Measurements from ENCODE around the gene CAMK2D. TPM values are rescaled to one million over a fixed set of nuclear protein-coding genes. Genes with fewer than 3 reads are reported as not detected.

Gene CAMK2D
- total and polyA plus RNA-seq, 2 experiments from 2014 or later = 4.9 to 14.6 TPM

- TF ChIP-seq CTCF (conservative IDR thresholded peaks at IDR 0.05; ENCODE audit: low read depth in 2 of 2) (no peak), EZH2 (IDR thresholded peaks at IDR 0.05; ENCODE audit: low read depth, unreplicated experiment) (no peak), ETS1 (IDR thresholded peaks at IDR 0.05) (no peak), CREB1 (CRISPR knock-in tag; IDR thresholded peaks at IDR 0.05; ENCODE audit: low read depth) (no peak), ZNF114 (CRISPR knock-in tag; IDR thresholded peaks at IDR 0.05) (no peak), NANOG (IDR thresholded peaks at IDR 0.05; ENCODE audit: borderline replicate concordance) (no peak), STAT1 (IDR thresholded peaks at IDR 0.05; ENCODE audit: unreplicated experiment) (no peak), JUNB (IDR thresholded peaks at IDR 0.05; ENCODE audit: unreplicated experiment) (no peak), REST (IDR thresholded peaks at IDR 0.05; ENCODE audit: unreplicated experiment) (no peak)
Observed at GRCh38 chr4:113478032-113478431, 283.5 kb downstream of the CAMK2D start (continued).

GRCh38 chr4:113476800-113477199, 284.7 kb downstream of the CAMK2D start:
- peaks cover 13% of the 10 kb centered on the region; the same call in 2 of the 3 replicates for H3K4me1 Mint-ChIP-seq
- no peak overlapping the region for H3K4me2 ChIP-seq
- H3K27ac ChIP-seq (ENCODE audit: low read depth) = no peak overlapping the region
- no peaks in the 10 kb centered on the region for H3K79me2 ChIP-seq (replicated peaks; ENCODE audit: insufficient read depth)
- H3K9me2 ChIP-seq (ENCODE audit: insufficient read depth) = no peaks in the 10 kb centered on the region
- DNase-seq (ENCODE audit: low spot score) (no peak), ATAC-seq (no peak)
- peaks cover 14% of the 10 kb centered on the region; the same call in 2 of the 3 replicates for H3K36me3 Mint-ChIP-seq (ENCODE audit: low read depth)
- peaks cover 5% of the 10 kb centered on the region; the same call in 1 of the 2 replicates for H3K4me1 ChIP-seq (ENCODE audit: insufficient read depth)
- peak overlapping the region; percentile 64; the same call in 1 of the 2 replicates for H3K27ac Mint-ChIP-seq
- H3K4me3 Mint-ChIP-seq = no peak overlapping the region
- no peak overlapping the region for H3K4me3 ChIP-seq
- no peaks in the 10 kb centered on the region for H3K27me3 Mint-ChIP-seq (ENCODE audit: insufficient read depth, low read depth, poor library complexity)
- H2AFZ ChIP-seq = no peak overlapping the region
- no peaks in the 10 kb centered on the region for H4K20me1 ChIP-seq (replicated peaks; ENCODE audit: insufficient read depth)
- H3K27me3 ChIP-seq (ENCODE audit: insufficient read depth) = no peaks in the 10 kb centered on the region
- 0 out of 2 replicates have a peak, but pooled peaks cover 5% of the 10 kb centered on the region for H3K36me3 ChIP-seq (ENCODE audit: insufficient read depth)
- H3K9me3 Mint-ChIP-seq = peaks cover 12% of the 10 kb centered on the region
- no peaks in the 10 kb centered on the region for H3F3A ChIP-seq (replicated peaks; ENCODE audit: low read depth)
- TF ChIP-seq JUNB (IDR thresholded peaks at IDR 0.05; ENCODE audit: unreplicated experiment) (no peak), CREB1 (CRISPR knock-in tag; IDR thresholded peaks at IDR 0.05; ENCODE audit: low read depth) (no peak), ZNF331 (CRISPR knock-in tag; IDR thresholded peaks at IDR 0.05; ENCODE audit: low read depth) (no peak), POLR2AphosphoS5 (IDR thresholded peaks at IDR 0.05; ENCODE audit: low read depth) (no peak), CTCF (conservative IDR thresholded peaks at IDR 0.05; ENCODE audit: low read depth in 2 of 2) (no peak), ZNF114 (CRISPR knock-in tag; IDR thresholded peaks at IDR 0.05) (no peak), REST (IDR thresholded peaks at IDR 0.05; ENCODE audit: unreplicated experiment) (no peak), NANOG (IDR thresholded peaks at IDR 0.05; ENCODE audit: borderline replicate concordance) (no peak), ETS1 (IDR thresholded peaks at IDR 0.05) (no peak), EZH2 (IDR thresholded peaks at IDR 0.05; ENCODE audit: low read depth, unreplicated experiment) (no peak), EZH2phosphoT487 (IDR thresholded peaks at IDR 0.05; ENCODE audit: unreplicated experiment) (no peak), STAT1 (IDR thresholded peaks at IDR 0.05; ENCODE audit: unreplicated experiment) (no peak)
